PC-3 (cell line): Measurements from ENCODE around the gene PPRC1. TPM values are rescaled to one million over a fixed set of nuclear protein-coding genes. Genes with fewer than 3 reads are reported as not detected.

ENCODE experiments used
- ATAC-seq: fragments of 200-7000 bp; cut with Tn5 transposase; 2 replicates; pipeline ENCODE4 v1.9.1; 2020; ENCODE audit warnings: mild to moderate bottlenecking, moderate library complexity
- BruUV-seq: library from RNA; stranded (reverse); fragments of 400-500 nt; replicated peaks from 2 replicates; lab custom pipeline; 2021; lab: Mats Ljungman, UMichigan
- CTCF ChIA-PET: fragments of 300-600 bp; sonication (Branson Sonifier 250); formaldehyde crosslinking; loops from one replicate; lab custom pipeline; 2022; ENCODE audit warnings: antibody characterized with exemption; lab: Charles Lee
- POLR2A ChIA-PET: fragments of 300-600 bp; sonication (Branson Sonifier 250); formaldehyde crosslinking; loops from one replicate; lab custom pipeline; 2022; ENCODE audit warnings: antibody characterized with exemption; ENCODE audit not compliant: unreplicated experiment; lab: Charles Lee
- DNase-seq: peaks from one replicate; pipeline ENCODE4 v3.0.0-alpha.2; 2015
- H2AFZ ChIP-seq: fragments of 300-600 bp; sonication (generic); 2 replicates; pipeline ENCODE4 v1.6.0; 2016; ENCODE audit warnings: antibody characterized with exemption, low read length
- H3F3A ChIP-seq: fragments of 300-600 bp; sonication (generic); one replicate; pipeline ENCODE4 v1.6.0; 2017; ENCODE audit warnings: antibody characterized with exemption, low read length, control low read depth, mild to moderate bottlenecking; ENCODE audit not compliant: unreplicated experiment
- H3K27ac ChIP-seq: fragments of 300-600 bp; sonication (generic); 2 replicates; pipeline ENCODE4 v1.5.1; 2016; ENCODE audit warnings: mild to moderate bottlenecking, low read length
- H3K27me3 ChIP-seq: fragments of 300-600 bp; sonication (generic); 2 replicates; pipeline ENCODE4 v1.6.1; 2016; ENCODE audit warnings: low read length, mixed read lengths
- H3K36me3 ChIP-seq: fragments of 300-600 bp; sonication (generic); 2 replicates; pipeline ENCODE4 v1.6.1; 2016; ENCODE audit warnings: low read depth, mixed run types, low read length, mixed read lengths
- H3K4me1 ChIP-seq: fragments of 300-600 bp; sonication (generic); 2 replicates; pipeline ENCODE4 v1.5.1; 2016; ENCODE audit warnings: low read length; ENCODE audit not compliant: insufficient read depth
- H3K4me2 ChIP-seq: fragments of 300-600 bp; sonication (generic); 2 replicates; pipeline ENCODE4 v1.6.0; 2016; ENCODE audit warnings: low read length
- H3K4me3 ChIP-seq: fragments of 300-600 bp; sonication (generic); 2 replicates; pipeline ENCODE4 v1.5.1; 2016; ENCODE audit warnings: mild to moderate bottlenecking, low read length, mixed read lengths
- H3K79me2 ChIP-seq: fragments of 300-600 bp; sonication (generic); 2 replicates; pipeline ENCODE4 v1.6.1; 2017; ENCODE audit warnings: low read length, mixed read lengths
- H3K9ac ChIP-seq: fragments of 300-600 bp; sonication (generic); 2 replicates; pipeline ENCODE4 v1.6.0; 2016; ENCODE audit warnings: mild to moderate bottlenecking, low read length
- H3K9me2 ChIP-seq: fragments of 300-600 bp; sonication (generic); replicated peaks from 2 replicates; pipeline ENCODE4 v1.6.1; 2016; ENCODE audit warnings: mixed run types, low read length, mixed read lengths
- H3K9me3 ChIP-seq: fragments of 300-600 bp; sonication (generic); 2 replicates; pipeline ENCODE4 v1.6.1; 2016; ENCODE audit warnings: low read length, mixed read lengths
- H4K20me1 ChIP-seq: fragments of 300-600 bp; sonication (generic); 2 replicates; pipeline ENCODE4 v1.6.1; 2016; ENCODE audit warnings: low read length, mixed read lengths
- CTCF ChIP-seq: fragments of 300-600 bp; sonication (generic); conservative IDR thresholded peaks from 2 replicates; pipeline ENCODE4 v1.5.1; 2017; ENCODE audit warnings: antibody characterized with exemption, low read depth, mild to moderate bottlenecking, low read length
- EZH2 ChIP-seq: fragments of 300-600 bp; sonication (generic); IDR thresholded peaks from one replicate; pipeline ENCODE4 v1.6.1; 2017; ENCODE audit warnings: antibody characterized with exemption, mild to moderate bottlenecking, low read length; ENCODE audit not compliant: unreplicated experiment
- EZH2phosphoT487 ChIP-seq: fragments of 300-600 bp; sonication (generic); IDR thresholded peaks from 2 replicates; pipeline ENCODE4 v1.6.1; 2018; ENCODE audit warnings: mild to moderate bottlenecking, antibody characterized with exemption, low read length, borderline replicate concordance
- intact Hi-C: fragments of 100-400 bp; cut with micrococcal nuclease; formaldehyde crosslinking; loops from 2 replicates; pipeline ENCODE4 v1.9.0; 2023
- total RNA-seq: library from RNA; depleted of rRNA; stranded (reverse); fragments of >200 nt; gene quantifications from 2 replicates; pipeline ENCODE4 v1.2.3, GENCODE V29; 2014

The PPRC1 gene
- total RNA-seq, 1 experiment from 2014 or later, result 27.6 TPM

DNA sequence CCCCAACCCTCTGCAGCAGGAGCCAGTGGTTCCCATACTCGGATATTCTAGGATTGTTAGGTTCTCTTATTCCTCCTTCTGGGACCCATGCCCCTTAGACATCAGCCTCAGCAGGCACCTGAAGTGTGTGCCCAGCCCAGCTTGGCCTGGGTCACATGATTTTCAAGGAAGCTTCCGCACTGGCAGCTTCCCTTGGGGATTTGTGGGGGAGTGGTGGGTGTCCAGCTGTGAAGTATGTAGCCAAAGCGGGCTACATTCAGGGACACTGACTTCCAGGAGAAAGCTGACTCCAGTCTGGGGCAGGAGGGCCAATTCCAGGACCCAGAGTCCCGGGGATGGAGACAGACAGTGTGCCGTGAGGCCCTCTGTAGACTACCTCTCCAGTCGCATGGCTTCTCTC lies 14.0 kb upstream of the PPRC1 start:
- Histone ChIP-seq H3K27ac (no peak overlapping the region), H3K9me3 (no peaks in the 10 kb centered on the region), H3K9ac (no peak overlapping the region), H3K4me1 (peaks cover 31% of the 10 kb centered on the region), H3K4me2 (peak overlapping the region; percentile 96), H3K9me2 (no peaks in the 10 kb centered on the region), H3K79me2 (peaks cover 55% of the 10 kb centered on the region), H4K20me1 (peaks cover 1% of the 10 kb centered on the region; the same call in 1 of the 2 replicates), H3K4me3 (peak overlapping the region; percentile 84), H3K27me3 (no peaks in the 10 kb centered on the region), H2AFZ (peak overlapping the region; percentile 76; the same call in 1 of the 2 replicates), H3K36me3 (no peaks in the 10 kb centered on the region), H3F3A (no peaks in the 10 kb centered on the region)
- no peak for ATAC-seq
- no peak for DNase-seq
- no TSS peak for BruUV-seq
- POLR2A ChIA-PET, result no interaction called here
- intact Hi-C loops, result loop anchor here (2.0 kb wide), 1 partner anchor 14 kb away; the partner anchor contains the start of gene PPRC1
- CTCF ChIA-PET, result interaction anchor here (0.6 kb wide), 1 partner anchor 51 kb away, joined by 3 read pairs; no protein-coding TSS in a partner anchor
- no peak for TF ChIP-seq EZH2phosphoT487
- TF ChIP-seq CTCF, result no peak
- TF ChIP-seq EZH2, result no peak

GRCh38 chr10:102119417-102120141 lies 13.3 kb upstream of the PPRC1 start:
- peak overlapping the region; percentile 84 for H3K4me3 ChIP-seq
- H3K4me1 ChIP-seq, result peaks cover 31% of the 10 kb centered on the region
- no peak for TF ChIP-seq CTCF
- TF ChIP-seq EZH2phosphoT487, result no peak
- TF ChIP-seq EZH2, result no peak
- H3F3A ChIP-seq, result no peaks in the 10 kb centered on the region
- H4K20me1 ChIP-seq, result no peaks in the 10 kb centered on the region
- ATAC-seq (peak; percentile 45), DNase-seq (peak; percentile 56)
- H3K27ac ChIP-seq, result no peak overlapping the region
- no peaks in the 10 kb centered on the region for H3K9me2 ChIP-seq
- peak overlapping the region; percentile 76 for H2AFZ ChIP-seq
- ChIA-PET CTCF (interaction anchor here (0.6 kb wide), 1 partner anchor 50 kb away, joined by 3 read pairs; no protein-coding TSS in a partner anchor), POLR2A (no interaction called here)
- peaks cover 49% of the 10 kb centered on the region for H3K79me2 ChIP-seq
- BruUV-seq, result TSS peak; percentile 43
- no peaks in the 10 kb centered on the region for H3K27me3 ChIP-seq
- intact Hi-C loops, result loop anchor here (2.0 kb wide), 1 partner anchor 13 kb away; the partner anchor contains the start of gene PPRC1
- H3K9ac ChIP-seq, result peak overlapping the region; percentile 57
- no peaks in the 10 kb centered on the region for H3K36me3 ChIP-seq
- H3K4me2 ChIP-seq, result peak overlapping the region; percentile 96
- no peaks in the 10 kb centered on the region for H3K9me3 ChIP-seq
